GM18511 (cell line): Measurements from ENCODE around the gene MAPK12.

ENCODE experiments used
- ATAC-seq: cut with Tn5 transposase; IDR thresholded peaks from one replicate; pipeline ENCODE4 v1.9.1; 2021; ENCODE audit warnings: mild to moderate bottlenecking, moderate library complexity; ENCODE audit not compliant: unreplicated experiment

MAPK12 gene

DNA sequence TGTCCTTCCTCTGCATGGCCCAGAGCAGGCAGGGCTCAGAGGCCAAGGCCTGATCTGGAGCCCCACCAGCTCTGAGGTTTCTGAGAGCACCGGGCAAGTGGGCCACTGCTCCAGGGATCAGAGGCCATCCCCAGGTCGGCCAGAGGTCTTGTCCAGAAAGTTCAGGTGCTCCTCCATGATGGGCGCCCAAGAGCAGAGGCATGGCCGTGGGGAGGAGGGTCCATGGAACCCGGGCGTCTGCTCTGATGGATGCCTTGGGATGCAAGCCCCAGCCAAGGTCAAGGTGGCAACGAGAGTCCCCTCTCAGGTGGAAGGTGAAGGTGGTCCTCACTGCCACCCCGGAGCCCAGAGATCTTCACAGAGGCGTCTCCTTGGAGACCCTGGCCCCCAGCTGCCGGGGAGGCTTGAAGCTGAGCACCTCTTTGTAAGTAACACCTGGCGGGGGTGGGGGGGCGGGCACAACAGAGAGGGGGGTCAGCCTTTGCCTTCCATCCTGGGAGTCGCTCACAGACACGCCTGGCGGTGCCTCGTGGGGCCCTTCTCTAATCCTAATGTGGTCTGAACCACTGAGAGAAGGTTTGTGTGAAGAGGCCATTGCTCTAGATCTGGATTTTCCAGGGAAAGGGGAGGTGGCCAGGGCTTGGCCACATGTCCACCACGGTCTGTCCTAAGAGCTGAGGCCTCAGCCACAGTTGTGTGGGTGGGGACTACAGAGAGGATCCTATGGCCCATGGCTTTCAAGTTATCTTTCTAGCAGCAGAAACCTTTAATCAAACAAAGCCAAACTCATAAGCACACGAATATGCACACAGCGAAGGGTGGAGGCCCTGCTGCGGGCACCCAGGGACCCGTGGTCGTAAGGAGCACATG lies 8.2 kb downstream of the MAPK12 start:
- ATAC-seq = no peak

DNA sequence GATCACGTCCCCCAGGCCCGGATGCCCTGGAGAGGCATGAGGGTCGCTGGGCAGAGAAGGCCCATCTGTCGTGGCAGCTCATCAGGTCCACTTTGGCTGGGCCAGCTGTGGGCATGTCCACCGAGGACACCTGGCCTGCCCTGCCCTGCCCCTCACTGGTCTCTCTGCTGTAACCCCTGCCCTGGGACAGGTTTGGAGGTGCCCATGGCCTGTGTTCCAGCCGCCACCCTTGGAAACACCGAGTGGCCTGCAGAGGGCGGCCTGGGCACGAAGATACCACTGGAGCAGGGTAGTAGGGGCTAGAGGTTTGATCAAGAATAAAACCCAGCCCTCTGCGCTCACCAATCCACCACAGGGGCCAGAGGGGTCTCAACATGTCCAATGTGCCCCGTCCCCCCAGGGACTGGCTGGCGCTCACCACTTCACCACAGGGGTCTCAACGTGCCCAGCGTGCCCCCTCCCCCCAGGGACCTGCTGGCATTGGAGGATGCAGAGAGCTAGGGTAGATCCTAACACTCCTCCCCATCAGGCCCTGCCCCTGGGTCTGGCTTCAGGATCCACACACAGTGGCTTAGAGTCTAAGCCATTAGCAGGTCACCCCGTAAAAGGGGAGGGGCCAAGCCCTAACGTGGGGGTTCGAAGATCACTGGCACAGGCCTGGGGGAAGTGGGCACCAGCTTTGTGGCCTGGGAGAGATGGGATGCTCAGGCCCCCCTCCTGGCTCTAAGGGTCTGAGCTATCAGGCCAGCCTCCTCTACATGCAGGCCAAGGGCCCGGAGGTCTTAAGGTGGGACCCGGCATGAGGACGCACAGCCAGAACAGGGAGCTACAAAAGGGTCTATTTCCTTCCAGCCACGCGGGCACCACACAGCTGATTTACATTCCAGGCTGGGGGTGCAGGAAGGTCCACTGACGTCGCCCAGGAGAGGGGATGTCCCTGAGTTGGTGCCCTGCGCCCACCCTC lies 9.1 kb downstream of the MAPK12 start:
- no peak for ATAC-seq

DNA sequence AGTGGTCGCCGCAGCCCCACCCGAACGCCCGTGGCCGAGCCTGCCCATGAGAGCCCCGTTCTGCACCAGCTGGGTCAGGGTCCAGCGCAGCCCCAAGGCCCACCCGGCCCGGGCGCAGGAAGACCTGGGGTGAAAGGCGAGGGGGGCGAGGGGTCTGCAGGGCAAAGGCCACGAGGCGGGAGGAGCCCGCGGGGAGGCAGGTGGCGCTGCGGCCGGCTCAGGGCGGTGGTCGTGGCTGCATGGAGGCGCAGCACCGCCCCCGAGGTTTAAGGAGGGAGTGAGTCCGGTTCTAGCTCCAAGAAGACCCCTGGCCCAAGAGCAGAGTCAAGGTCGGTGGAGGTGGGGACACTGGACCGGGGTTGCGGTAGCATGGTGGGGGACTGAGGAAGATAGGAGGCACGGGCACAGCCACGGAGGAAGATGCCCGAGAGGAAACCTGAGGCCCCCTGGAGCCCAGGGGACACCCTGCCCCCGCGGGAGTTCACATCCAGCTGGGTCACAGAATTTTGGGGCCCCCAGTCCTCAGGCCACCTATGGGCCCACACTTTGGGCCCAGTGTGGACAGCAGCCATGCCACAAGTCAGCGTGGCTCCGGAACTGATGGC lies 9.9 kb downstream of the MAPK12 start:
- no peak for ATAC-seq

DNA sequence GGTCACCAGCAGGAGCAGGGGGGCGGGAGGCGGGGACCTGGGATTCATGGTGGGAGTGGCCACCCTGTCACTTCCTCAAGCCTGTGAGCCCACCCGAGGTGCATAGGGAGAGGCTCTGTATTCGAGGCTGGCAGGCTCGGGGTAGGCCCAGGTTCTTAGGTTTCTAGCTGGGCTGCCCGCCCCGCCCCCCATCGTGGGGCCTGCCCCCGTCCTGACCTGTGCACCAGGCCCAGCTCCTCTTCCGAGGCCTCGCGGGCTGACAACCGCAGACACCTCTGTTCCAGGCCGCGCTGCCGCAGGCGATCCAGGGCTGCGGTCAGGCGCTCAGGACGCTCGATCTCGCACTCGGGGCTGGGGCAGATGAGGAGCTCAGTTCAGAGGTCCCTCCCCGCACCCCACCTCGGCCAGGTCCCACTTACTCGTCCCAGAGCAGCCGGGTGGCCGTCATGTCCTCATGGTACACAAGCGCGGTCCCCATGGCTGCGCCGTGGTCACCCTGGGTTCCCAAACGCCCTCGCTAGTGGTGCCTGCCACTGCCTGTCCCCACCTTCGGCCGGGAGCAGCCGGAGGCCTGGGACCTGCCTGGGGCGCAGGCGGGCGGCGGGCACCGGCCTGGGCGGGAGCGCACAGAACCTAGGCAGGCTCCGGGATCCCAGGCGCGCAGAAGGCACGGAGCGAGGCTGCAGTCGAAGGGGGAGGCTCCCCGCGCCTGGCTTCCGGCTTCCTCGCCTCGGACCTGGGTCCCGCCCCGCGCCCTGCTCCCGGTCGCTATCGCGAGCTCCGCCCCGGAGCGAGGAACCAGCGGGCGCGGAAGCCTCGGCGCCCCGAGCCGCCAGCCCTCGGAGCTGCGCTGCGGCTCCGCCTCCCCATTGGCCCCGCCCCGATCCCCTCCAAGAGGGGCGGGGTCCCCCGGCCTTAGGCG lies 10.7 kb downstream of the MAPK12 start, which contains the start of gene HDAC10:
HDAC10 (minus strand) TSS at position 711 of the 922 bp plus-strand sequence; CDS start at position 478, 233 bp downstream.
- peak; percentile 69 for ATAC-seq

DNA sequence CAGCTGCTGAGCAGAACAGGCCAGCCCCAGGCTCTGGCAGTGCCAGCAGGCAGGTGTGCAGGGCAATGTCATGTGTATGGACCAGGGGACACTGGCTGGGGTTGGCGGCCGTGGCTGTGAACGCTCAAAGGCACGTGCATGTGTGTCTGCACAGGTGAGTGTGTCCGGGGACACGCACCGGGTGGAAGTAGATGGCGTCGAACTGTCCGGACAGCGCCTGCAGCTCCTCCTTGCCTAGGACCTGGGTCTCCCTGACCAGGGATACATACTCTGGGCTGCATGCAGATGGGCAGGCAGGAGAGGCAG lies 11.3 kb downstream of the MAPK12 start:
- no peak for ATAC-seq

DNA sequence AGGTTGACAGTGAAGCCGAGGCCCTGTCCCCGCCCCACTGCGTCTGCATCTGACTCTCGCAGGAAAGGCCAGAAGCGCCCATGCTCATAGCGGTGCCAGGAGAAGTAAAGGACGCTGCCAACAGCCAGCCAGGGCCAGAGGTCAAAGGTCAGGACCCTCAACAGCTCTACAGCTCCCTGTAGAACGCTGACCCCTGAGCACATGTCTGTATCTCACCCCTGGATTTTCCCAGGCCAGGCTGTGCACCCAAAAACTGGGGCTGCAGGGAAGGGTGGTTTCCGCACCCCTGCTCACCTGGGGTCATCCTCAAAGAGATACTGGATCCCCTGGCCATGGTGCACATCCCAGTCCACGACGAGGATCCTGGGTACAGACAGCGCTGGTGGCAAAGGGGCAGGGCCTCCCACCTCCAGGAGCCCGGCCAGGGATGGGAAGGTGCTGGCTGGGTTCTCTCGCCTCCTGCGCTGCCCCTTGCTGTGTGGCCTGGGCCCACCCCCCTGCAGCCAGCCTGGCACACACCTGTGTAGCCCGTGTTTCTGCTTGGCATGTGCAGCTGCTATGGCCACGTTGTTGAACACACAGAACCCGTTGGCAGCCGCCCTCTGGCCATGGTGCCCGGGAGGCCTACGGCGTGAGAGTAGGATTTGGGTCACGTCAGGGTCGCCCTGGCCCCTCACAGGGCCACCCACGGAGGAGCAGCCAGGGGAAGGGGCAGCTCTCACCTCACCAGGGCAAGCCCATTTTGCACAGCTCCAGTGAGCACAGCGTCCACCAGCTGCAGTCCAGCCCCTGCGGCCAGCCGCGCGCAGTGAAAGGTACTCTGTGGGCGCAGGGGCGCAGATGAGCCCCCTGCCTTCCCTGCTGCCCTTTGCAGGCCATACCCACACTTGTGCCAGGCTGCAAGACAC lies 11.9 kb downstream of the MAPK12 start:
- ATAC-seq = no peak

DNA sequence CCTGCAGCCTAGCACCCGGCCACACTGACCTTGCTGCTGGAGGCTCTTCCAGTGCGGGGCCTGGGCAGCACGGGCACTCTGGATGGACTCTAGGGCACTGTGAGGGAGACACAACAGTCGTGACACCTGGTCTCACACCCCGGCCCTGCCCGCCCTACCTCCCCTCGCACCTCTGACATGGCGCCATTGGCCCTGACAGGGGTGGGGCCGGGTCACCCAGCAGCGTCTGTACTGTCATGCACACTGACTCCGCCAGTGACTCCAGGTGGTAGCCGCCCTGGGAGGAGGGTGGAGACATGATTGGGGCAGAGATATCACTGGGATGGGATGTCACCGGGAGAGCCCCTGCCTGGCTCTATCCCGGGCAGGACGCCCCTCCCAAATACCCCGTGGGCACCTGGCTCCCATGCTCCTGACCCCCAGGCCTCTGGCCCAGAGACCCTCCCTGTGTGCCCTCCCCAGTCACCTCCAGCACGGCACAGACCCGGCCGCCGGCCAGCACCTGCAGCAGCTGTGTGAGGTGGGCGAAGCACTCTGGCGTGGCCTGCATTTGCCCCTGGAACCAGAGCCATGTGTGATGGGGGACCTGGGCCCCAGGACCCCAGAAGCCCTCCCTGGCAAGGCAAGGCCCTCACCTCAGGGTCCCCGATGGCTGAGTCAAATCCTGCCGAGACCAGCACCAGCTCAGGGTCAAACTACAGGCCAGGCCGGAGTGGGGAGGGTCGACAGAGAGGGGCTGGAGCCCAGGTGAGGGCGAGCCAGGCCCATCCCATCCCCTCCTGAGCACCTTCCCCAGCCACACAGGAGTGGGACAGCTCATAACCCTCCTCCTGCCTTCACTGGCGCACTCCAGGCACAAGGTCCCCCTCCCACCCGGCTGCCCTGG lies 13.0 kb downstream of the MAPK12 start:
- ATAC-seq = no peak

DNA sequence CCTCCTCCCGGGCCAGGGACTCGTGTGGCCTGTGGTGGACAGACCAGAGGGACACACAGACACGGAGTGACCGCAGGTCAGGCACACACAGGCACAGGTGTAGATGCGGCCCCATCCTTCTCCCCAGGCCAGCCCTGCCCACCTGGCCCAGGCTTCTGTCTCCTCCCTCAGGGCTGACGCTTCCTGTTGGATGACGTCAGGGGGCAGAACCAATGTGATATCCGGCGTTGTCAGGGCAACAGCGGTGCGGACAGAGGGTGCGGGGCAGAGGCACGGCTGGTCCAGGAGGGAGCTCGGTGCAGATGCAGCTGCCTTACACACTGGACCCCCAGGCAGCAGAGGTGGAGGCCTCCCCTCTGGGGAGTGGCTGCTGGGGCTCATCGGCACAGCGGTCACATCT lies 13.7 kb downstream of the MAPK12 start:
- no peak for ATAC-seq

DNA sequence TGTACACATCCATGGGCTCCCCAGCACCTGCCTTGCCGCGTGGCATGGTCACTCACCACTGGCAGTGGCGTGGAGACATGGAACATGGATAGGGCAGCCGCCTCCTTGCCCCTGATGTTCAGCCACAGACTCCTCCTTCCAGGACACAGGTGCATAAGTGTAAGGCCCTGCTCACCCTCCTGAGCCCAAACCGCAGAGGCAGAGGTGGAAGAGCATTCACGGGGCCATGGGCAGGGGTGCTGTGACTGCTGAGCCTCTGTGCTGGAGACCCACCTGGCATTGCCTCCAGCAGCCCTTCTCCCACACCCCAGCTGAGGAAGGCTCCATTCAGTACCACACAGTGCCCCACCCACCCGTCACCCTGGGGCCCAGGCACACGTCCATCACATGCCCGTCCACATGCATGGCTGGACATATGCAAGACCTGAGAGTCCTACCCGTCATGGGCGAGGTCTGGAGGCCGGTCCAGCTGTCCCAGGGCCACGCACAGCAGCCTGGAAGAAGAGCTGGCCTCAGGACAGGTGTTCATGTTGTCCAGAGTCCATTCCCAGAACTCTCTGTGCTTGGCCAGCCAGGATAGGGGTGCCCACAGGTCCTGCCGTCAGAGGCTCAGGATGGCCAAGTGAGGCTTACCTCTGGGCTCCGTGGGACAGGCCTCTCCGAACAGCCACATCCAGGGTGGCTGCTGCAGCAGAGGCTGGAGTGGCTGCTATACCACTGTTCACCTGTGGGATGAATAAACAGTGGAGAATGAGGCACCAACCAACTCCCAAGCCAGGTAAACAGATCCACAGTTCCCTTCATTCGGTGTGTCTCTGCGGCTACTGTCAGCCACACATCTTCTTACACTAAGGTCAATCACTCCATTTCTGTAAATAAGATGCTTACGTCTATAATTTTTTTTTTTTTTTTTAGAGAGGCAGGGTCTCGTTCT lies 15.0 kb downstream of the MAPK12 start:
- ATAC-seq = no peak

DNA sequence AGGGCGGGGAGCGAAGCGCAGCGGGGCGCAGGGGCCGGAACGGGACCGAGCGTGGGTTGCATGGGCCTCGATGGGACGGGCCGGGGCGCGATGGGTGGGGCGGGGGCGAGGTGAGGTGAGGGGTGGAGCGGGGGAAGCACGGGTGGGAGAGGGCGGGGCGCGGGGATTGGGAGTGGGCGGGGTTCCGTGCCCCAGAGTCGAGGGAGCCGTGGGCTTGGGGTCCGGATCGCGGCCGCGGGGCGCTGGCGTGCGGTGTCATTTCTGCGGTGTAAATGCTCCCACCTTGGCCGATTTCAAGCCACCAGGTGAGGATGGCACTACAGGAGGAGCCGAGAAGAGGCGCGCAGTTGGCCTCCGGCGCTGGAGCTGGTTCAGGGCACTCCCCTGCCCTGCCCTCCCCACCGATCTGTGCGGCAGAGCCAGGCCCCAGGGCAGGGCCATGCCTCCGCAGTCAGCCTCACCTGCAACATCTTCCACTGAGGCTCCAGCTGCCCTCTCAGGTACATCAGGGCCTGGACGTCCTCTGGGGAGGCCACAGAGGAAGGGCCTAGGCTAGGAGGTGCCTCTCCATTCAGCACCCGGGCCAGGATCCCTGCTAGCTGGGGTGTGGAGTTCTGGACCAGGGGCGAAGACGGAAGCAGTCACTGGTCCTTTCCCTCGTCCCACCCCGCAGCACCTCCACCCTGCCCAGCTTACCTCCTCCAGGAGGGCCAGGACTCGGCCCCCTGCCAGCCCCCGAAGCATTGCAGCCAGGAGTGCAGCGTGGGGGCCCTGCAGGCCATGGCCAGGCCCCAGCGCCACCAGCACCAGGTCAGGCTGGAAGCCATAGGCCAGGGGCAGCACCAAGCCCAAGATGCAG lies 16.0 kb downstream of the MAPK12 start:
- ATAC-seq = peak; percentile 6

DNA sequence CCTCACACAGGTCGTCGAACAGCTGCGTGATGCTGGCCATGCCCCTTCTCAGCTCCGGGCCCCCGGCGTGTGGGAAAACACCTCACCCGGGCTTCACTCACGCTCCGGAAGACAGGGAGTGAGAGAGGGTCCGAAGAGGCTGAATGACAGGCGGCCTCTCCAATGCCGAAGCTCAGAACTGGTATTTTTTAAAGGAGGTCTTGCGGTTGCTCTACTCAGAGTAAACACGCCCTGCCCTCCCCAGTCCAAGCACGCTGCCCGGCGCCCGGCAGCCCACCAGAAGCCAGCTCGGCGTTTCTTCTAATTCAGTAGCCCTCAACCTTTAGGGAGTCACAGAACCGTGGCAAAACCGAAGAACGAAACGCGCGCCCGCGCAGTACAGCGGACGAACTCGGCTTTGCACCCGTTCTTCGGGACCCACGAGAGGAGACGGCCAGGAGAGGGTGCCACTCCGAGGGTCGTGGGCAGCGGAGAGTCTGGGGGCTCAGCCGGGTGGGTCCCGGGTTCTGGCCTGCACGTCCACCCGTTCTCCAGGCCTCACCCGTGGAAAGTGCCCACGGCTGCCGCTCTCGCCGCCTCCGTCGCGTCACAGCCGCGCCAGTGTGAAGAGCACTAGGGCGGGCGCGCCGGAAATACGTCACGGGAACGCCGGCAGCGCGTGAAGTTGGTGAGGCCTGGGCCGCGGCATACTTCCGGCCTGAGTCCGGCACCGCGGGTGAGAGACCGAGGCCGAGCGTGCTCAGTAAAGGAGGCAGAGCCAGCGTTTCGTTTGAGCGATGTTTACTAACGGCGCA lies 16.9 kb downstream of the MAPK12 start, which contains the start of gene TUBGCP6:
TUBGCP6 (minus strand) TSS at position 604 of the 794 bp plus-strand sequence; CDS start at position 40, 564 bp downstream.
- ATAC-seq = peak; percentile 84

DNA sequence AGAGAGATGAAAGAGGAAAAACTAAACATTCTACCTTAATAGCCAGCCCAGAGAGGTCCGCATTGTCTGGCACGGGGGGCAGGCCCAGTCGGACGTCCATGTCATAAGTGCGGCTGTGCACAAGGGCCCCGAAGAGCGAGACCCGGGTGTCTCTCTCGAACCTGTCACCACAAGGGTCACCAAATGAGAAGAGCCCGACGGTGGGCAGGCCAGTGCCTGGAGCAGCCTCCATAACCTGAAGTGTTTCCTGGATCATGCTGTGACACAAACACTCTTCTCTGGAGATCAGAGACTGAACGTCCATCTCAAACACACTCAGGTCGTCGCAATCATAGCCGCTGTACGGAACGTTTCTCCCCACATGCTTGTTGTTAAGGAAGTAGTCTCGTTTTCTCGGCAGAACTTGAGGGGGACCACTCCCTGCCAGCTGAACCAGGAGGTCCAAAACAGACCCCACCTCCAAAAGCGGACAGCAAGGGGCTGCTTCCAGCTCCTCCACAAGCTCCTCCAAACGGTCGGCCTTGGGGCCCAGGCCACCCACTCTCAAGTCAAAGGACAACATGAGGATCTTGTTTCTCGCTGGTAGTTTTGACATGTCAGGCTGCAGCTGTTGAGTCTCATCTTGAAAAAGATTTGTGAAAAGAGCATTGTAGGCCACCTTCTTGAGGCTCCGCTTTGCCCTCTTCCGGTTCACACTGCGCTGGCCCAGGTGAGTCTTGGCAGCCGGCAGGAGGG lies 17.6 kb downstream of the MAPK12 start:
- ATAC-seq = no peak

DNA sequence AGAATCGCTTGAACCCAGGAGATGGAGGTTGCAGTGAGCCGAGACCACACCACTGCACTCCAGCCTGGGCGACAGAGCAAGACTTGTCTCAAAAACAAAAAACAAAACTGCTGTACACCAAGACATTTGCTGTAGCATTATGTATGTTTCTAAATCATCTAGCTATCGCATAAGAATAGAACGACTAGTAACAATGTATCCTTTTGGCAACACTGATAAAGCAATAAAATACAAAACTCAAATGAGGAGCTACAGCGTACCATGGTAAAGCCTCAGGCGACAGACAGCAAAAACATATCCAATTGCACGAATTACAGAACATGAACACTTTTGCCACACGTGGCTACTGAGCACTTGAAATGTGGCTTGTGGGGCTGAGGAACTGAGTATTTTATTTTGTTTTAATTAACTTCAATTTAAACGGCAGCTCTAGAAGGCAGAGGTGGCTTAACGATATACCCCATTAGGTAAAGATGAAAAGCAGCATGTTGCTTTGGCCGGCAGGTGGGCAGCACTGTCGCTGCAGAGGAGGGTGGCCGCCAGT lies 19.0 kb downstream of the MAPK12 start:
- ATAC-seq = no peak

DNA sequence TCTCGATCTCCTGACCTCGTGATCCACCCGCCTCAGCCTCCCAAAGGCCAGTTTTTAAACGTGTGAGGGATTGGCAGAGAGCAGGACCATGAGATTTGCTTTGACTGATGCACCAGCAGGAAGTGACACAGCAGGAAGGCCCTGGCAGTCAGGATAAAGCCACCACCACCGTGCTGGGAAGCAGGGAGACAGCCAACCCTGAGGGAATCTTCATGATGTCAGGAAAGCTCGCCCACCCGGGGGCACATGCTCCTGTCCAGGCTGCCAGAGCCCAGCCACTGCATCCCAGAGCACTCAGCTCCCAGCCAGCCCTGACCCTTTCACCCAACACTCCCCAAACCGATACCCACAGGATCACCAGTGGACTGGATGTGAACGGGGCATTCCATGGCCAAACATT lies 22.7 kb downstream of the MAPK12 start:
- ATAC-seq = no peak
